HL-60/S4 (cell line): ENCODE results near the gene ITM2C.

Source experiments
- in situ Hi-C: fragments of 300-500 bp; cut with MboI; formaldehyde crosslinking; loops from 2 replicates; pipeline ENCODE4 v1.14.3; 2022; ENCODE audit warnings: low sequenced_read_pairs

The ITM2C gene

DNA sequence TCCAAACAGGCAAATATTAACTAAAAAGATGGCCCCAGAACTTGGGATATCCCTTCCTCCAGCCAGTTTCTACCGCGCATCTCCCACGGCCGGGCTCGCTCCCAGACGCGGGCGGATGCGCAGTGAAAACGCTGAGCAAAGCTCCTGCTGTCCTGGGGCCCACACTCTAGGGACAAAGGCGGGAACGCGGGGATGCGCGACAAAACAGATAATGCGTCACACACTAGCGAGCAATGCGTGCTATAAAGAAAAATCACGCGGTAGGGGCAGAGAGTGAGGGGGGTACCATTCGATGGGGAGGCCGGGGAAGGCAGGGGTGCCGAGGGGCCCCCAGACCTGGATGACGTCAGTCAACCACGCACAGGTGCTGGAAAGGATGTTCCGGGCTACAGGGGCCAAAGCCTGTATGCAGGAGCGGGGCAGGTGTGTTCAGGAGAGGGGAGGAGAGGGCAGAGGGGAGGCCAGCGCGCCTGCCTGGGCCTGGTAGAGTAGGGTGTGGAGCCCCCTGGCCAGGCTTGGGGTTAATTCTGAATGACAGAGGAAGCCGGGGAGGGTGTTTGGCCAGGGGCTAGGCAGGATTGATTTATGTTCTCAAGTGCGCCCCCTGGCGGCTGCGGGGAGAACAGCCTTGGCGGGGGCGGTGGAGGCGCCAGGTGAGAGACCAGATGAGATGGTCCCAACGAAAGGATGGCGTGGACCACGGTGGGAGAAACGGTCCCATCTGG is 14.9 kb upstream of the ITM2C start:
- in situ Hi-C loops = loop anchor here (25.0 kb wide), 1 partner anchor 563 kb away; no protein-coding TSS in a partner anchor

DNA sequence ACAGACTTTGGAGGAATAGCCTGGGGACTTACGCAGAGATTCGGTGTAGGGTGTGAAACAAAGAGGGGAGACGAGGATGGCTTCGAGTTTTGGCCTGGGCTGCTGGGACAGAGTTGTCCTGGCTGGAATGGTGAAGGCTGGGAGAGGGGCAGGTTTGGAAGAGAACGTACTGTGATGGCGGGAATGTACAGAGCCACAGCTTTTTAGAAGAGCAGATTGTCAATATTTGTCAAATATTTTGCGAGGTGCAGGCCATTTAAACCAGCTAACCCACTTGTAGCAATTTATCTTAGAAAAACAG is 14.4 kb upstream of the ITM2C start:
- in situ Hi-C loops = no loop called here

DNA sequence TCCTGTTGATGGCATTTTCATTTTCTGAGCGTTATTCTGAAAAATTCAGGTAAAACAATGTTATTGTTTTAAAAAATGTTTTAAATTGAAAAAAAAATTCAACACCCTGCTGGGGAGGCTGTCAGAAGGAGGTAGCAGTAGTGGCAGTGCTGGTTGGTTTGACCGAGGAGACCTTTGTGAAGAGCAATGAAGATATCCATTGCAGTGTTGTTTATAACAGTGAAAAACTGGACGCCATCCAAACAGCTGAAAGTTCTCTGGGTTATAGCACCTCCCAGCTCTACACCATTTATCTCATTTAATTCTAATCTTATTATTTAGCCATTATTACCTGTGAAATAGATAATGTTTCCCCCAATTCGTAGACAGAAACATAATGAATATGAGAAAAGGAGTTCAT is 12.6 kb upstream of the ITM2C start:
- in situ Hi-C loops = no loop called here

GRCh38 chr2:230861552-230862255 is 3.0 kb upstream of the ITM2C start:
- in situ Hi-C loops = no loop called here

GRCh38 chr2:230862292-230862691 is 2.5 kb upstream of the ITM2C start:
- in situ Hi-C loops = no loop called here

DNA sequence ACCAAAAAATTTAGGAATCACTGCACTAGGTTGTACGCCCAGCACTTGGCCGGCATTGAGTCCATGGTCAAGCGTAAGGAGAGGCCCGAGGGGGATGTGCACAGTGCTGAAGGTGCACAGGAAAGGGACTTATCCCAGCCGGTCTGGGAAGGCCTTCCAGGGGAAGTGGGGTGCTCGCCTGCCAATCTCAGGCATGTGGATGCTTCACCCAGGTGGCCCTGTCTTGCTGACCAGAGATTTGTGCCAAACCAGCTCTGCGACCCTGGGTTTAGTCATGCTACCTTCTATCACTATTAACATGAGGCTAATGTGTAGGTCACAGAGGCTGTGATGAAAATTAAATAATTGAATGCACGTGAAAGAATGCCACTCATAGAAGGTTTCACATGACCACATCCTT is 1.7 kb upstream of the ITM2C start:
- in situ Hi-C loops = no loop called here

DNA sequence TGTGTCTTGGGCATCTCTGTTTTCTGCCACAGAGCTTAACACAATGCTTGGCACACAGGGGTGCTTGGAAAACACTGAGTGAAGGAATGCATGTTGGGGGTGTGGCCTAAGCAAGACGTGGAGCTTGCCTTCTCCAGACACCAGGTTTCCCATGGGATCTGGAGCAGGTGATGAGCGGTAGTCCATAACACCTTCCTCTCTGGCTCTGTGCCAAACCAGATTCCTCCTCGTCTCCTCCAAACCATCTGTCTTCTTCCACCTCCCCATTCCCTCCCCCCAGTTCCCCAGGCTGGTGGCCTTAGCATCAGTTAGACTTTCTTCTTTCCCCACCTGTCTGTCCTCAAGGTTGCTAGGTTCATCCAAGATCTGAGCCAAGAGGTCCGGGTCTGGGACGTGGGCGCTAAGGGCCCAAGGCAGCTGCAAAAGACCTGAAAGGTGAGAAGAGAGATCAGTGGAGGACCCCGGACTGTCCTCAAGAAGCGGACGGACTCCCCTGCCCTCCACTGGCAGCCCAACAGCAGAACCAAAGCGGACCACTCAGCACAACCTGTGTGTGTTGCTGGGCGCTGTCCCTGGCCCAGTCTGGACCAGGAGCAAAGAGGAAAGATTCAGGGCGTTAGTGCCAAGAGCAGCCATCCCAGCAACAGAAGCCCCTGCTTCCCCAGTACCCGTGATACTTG is 1.2 kb upstream of the ITM2C start:
- in situ Hi-C loops = no loop called here

DNA sequence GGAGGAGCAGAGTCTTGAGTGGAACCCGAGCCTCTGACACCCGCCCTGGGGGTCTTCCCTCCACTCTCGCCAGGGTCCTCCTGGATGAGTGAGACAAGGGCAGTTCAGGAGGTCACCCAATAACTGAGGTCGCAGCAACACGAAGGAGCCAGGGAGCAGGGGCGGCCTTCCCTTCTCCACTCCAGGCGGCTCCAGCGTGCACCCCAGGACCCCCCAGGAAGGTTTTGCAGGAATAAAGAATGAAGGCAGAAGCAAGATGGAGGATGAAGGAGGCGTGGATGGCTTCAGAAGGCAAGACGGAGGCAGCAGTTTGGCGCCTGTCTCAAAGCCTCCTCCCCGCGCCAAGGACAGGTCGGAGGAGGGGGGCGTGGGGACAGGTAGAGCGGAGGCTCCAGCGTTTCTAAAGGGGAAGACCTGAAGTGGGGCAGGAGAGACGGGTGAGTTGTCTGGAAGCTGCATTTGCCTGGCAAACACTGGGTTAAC is 579 bp upstream of the ITM2C start:
- in situ Hi-C loops = no loop called here

- in situ Hi-C loops = no loop called here
These were observed 594 bp downstream of the ITM2C start for GRCh38 chr2:230865307-230865765.

- in situ Hi-C loops = no loop called here
These were observed 1.3 kb downstream of the ITM2C start for GRCh38 chr2:230865766-230866755.

GRCh38 chr2:230866756-230867523 is 2.2 kb downstream of the ITM2C start:
- in situ Hi-C loops = no loop called here

DNA sequence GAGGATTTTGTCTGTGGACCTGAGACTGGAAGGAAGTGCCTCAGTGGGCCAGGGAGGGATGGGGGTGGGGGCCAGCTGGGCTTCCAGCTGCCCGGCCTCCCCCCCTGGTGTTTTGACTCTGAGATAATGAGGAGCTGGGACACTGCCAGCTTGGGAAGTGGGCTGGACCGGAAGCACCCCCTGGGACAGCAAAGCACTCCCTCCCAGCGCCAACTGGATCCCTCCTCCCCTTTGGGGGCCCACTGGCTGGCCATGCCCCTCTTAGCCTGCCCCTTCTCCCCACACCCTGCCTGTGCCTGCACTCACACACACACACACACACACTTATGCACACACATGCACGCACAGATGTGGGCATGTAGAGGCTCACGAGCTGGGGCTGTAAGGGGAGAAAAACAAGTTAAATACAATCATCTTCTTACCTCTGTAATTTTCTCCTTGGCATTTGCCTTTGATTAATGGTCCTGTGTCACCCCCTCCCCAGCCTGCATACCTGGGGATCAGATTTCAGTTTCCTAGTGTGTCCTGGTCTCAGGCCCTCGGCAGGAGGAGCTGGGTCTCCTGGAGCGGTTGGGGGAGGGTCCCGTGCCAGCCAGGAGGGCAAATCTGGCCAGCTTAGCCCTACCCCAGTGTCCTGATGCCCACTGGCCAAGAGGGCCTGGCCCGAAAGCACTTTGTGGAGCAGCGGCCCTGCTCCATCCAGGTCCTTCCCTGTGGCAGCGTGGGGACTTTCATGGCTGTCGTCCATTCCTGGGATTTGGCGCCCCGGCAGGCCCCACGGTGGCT is 3.6 kb downstream of the ITM2C start:
- in situ Hi-C loops = no loop called here

DNA sequence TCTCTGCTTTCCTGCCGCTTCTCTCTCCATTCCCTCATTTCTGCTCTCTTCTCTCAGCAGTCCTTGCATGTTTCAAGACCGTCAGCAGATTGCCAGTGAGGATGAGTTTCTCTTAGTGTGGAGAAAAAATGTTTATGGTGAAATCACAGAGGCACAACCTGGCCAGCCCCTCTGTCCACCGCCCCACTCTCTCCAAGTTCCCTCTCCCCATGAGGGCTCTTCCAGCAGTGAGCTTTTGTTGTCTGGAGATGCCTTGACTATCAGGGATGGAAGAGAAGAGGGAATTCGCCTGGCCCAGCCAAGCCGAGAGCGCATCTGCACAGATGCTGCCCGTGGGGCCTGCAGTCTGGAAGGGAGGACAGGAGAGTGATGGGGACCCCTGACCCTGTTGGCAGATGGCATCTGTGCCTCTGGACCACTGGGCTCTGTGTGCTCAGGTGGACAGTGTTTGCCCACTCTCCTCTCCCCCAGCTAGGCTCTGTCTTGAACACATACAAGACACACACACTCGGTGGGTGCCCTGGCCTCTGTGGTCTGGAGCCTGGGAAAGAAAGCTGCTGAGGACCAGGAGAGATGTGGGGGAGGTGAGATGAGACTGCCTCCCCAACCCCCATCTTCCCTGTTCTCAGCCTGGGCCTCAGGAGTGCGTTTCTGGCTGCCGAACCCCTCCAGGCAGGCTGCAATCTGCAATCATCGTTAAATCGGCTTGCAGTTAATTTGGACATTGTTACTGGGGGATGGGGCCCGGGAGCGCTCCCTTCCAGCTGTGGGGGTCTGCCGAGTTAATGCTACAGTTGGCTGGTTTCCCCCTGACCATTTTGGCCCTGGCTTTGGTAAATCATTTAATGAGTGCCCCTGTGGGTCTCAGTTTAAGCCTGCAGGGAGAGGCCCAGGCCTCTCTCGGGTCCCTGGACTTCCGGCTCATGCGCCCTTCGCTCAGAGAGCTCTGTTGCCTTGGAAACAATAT is 4.5 kb downstream of the ITM2C start:
- in situ Hi-C loops = no loop called here

DNA sequence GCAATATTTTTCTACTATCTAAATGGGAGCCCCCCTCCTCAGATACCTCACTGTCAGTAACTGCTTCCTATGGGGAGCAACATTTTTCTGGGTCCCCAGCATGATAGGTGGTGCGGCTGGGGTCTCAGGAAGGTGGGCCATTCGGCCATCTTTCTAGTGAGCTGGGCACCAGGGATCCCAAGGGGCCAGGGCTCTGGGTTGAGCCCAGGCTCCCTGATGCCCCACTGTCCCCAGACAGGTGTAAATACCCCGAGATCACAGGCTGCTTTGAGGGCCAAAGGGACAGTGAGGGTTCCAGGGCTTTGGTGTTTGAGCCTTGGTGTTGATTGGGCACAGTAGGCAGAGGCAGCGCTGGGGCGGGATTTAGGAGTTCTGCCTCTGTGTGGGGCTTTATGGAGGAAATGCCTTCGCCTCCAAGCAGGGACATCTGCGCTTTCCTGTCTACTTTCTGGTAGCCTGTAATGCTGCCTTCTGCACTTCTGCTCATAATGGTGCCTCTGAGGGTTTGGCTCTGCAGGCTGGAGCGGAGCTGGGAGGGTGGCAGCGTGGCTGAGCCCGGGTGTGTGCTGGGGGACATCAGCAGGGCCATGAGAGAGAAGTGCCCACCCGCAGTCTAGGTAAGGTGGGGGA is 5.3 kb downstream of the ITM2C start:
- in situ Hi-C loops = no loop called here

- in situ Hi-C loops = no loop called here
These were observed 6.0 kb downstream of the ITM2C start for GRCh38 chr2:230870544-230871360.

GRCh38 chr2:230871361-230872150 is 6.8 kb downstream of the ITM2C start:
- in situ Hi-C loops = no loop called here
